Raji (cell line): Measurements from ENCODE around the gene RDH13.

ENCODE experiments used
- POLR2A ChIP-seq: IDR thresholded peaks from 2 replicates; pipeline ENCODE4 v1.6.1; 2011; ENCODE audit warnings: low read depth, low read length, control low read depth; ENCODE audit not compliant: insufficient read depth

The RDH13 gene

GRCh38 chr19:55095260-55096060, 32.5 kb upstream of the RDH13 start:
- TF ChIP-seq POLR2A = no peak

DNA sequence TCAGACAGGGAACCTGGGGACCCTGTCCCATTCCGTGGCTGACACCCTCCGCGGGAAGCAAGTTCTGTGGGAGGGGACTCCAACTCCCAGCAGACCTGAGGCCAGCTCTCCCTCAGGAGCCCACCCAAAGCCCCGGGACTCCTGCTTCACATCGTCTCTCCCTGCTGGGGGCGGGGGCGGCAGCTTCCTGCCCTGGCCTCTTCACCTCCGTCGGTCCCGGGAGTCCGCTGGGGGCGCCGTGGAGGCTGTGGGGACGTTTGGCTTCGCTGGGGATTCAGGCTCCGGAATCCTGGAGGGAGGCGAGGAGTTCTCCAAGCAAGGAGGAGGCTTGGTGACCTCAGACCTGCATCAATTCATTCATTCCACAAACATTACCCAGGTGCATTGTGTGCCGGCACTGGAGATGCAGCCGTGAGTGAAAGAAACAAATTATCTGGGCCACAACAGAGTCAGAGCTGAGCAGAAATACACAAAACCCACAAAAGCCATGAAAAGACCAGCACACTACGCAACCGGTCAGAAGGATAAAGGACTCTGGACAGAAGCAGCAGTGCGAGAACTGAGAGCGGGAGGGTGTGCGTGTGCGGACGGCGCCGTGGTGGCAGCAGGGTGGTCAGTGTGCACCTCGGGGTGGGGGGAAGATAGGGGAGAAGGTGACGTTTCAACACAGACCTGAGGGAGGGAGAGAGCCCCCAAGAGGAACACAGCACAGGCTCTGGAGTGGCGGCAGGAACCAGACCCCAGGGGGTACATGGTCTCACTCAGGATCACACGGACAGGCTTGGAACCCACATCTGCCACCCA, 31.7 kb upstream of the RDH13 start:
- TF ChIP-seq POLR2A = no peak

DNA sequence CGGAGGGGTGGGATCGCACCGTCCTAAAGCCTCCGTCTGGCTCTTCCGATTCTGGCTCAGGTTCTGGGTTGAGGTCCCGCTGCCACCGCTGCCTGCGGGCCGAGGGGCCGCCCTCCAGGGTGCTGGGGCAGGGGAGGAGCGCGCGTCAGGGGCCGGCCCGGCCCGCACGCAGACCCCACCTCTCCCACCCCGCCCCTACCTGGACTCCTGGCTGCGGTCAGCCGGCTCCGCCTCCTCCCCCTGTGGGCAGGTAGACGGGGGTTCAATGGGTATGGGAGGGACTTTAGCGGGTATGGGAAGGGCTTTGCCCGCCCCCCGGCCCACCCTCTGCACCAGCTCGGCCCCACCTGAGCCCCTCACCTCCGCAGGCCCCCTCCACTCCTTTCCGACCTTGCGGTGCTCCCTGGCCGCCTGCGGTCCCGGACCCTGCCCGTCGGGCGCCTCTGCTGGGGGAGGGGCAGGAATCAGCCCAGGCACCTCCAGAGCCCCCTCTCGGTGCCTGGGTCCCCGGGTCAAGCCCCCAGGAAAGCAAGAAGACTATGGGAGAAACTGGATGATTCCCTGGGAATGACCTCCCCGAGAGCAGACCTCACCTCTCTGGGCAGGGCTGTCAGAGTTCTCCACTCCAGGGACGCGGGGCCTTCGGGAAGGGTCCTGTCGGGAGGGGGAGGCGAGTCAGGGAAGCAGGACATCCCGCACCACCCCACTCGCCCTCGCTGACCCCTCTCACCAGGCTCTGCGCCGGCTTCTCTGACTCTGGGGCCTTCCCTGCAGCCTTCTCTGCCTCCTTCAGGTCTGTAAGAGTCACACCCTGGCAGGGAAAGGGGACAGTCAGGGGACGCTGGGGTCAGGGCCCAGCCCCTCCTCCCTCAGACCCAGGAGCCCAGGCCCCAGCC, 29.7 kb upstream of the RDH13 start:
- no peak for TF ChIP-seq POLR2A

DNA sequence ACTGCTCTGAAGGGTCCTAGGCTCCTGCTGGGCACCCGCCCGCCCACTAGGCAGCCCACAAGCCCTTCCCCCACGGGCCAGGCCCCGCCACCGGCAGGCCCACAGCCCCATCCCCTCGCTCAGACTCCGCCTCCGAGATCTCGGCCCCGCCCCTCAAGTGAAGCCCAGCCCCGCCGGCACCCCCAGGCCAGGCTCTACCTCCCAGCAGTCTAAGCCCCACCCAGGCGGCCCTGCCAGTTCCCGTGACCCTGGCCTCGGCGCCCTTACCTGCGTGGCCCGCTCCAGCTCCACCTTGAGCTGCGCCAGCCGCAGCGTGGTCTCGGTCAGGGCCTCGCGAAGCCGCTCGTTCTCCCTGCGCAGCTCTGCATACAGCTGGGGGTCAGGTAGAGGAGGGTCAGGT, 29.0 kb upstream of the RDH13 start:
- TF ChIP-seq POLR2A = no peak

DNA sequence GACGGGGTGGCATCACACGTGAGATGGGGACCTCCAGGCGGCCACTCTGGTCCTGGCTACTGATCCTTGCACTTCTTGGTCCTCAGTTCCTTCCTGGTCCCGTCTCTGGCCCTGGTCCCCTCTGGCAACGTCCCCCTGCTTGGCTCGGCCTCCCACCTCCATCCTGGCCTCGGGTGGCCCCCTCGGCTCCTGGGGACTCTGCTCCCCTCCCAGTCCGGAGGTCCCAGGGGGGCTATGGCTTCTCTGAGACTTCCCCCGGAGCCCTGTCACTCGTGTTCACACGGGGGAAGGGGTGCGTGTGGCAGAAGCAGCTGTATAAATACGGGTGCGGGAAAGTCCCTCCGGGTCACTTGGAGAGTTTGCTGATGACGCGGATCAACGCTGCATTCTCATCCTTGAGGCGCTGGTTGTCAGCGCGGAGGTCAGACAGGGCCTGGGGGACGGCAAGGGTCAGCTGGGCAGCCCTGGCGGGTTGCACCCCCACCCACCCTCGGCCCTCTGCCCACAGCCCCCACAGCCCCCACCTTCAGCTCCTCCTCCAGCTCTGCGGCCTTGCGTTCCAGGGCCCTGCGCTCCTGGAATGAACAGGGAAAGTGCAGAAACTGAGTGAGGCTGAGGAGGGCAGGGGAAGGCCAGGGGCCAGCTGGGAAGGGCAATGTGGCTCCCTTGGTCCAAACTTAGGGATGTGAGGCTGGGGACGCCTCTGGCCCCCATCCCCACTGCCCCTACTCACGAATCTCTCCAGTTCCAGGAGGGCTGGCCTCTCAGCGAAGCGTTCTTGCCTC, 28.4 kb upstream of the RDH13 start:
- no peak for TF ChIP-seq POLR2A

DNA sequence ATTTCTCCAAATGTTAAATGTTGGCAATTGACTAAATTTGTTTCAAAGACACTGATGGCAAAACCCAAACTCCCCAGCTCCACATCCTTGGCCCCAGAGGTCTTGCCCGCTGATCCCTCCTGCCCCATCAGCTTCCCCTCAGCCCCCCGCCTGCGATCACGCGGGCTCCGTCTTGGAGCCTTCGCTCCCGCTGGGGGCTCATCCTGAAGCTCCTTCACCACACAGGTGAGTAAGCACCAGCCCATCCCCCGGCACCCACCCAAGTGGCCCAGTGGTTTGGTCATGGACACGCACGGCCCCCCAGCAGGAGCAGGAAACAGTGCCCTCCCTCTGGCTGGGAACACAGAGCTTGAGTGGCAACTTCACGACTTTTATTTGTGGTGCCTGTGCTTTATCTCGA, 27.6 kb upstream of the RDH13 start:
- no peak for TF ChIP-seq POLR2A

DNA sequence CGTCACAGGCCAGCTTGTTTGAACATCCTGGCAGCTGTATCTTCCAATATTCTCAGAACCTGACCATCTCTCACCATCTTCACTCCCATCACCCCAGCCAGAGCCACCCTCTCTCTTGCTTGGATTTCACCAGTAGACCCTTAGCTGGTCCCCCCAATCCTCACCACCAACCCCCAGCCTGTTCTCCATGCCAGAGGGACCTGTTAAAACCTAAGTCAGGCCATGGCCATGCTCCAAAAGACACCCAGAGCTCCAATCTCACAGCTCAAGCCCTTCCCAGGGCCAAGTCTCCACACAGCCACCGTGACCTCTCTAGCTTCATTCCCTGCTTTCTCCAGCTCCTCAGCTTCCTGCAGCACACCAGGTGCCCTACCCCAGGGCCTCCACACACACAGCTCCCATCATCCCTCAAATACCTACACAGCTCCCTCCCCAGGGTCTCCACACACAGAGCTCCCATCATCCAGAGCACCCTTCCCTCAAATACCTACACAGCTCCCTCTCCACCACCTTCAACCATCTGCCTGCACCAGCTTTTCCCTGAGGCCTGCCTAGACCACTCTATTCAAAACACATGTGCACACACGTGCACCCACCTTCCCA, 26.5 kb upstream of the RDH13 start:
- TF ChIP-seq POLR2A = no peak

GRCh38 chr19:55088543-55089341, 25.8 kb upstream of the RDH13 start:
- TF ChIP-seq POLR2A = no peak

GRCh38 chr19:55088021-55088451, 25.1 kb upstream of the RDH13 start:
- no peak for TF ChIP-seq POLR2A

DNA sequence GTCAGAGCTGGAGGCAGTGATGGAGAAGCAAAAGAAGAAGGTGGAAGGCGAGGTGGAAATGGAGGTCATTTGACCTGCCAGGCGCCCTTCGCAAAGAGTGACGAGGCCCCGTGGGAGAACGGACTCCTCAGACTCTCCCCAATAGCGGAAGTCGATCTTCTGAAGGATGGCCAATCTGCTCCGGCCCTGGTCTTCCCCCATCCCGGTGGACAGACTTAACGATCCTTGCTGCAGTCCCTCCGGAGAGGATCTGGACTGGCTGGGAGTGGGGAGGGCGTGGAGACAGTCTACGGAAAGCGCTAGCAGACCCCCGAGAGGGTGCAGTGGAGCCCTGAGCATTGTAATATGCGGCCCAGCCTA, 24.6 kb upstream of the RDH13 start:
- no peak for TF ChIP-seq POLR2A

- no peak for TF ChIP-seq POLR2A
These were observed 24.0 kb upstream of the RDH13 start for GRCh38 chr19:55086730-55087541.

DNA sequence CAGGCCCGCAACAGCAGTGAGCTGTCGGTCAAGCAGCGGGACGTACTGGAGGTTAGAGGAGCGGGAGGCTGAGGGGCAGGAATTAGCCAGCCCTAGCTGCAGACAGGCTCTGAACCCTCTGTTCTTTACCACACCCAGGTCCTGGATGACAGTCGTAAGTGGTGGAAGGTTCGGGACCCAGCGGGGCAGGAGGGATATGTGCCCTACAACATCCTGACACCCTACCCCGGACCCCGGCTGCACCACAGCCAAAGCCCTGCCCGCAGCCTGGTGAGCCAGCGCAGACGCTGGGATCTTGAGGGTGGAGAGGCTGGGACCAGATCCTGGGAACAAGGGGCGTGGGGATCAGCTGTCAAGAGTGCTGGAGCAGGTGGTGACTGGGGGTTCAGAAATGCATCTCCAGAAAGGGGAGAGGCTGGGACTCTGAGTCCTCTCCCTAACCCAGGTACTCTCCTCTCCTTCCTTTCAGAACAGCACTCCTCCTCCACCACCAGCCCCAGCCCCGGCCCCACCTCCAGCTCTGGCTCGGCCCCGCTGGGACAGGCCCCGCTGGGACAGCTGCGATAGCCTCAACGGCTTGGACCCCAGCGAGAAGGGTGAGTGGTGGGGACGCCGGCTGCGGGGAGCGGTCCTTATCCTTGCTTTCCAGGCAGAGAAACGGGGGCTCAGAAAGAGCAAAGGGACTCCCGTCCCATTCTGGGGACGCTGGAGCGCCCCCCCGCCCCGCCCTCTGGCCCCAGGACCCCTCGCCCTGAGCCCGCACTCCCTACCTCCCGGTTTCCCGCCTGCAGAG, 23.2 kb upstream of the RDH13 start:
- no peak for TF ChIP-seq POLR2A
